CD4-positive, alpha-beta memory T cell (primary cell): ENCODE data around the gene CELSR1. TPM values are rescaled to one million over a fixed set of nuclear protein-coding genes. Genes with fewer than 3 reads are reported as not detected.
"Not testable (repeated sequence)": the region's sequence is repeated elsewhere in the genome, so short reads cannot be mapped to it uniquely, and the experiment has no call there.

ENCODE experiments used
- CTCF ChIA-PET: fragments of 350-600 bp; sonication (Branson Sonifier 250); formaldehyde crosslinking; loops from one replicate; lab custom pipeline; 2021; ENCODE audit warnings: inconsistent platforms; ENCODE audit not compliant: partially characterized antibody; lab: Charles Lee
- POLR2A ChIA-PET: fragments of 350-600 bp; sonication (Branson Sonifier 250); formaldehyde crosslinking; loops from one replicate; lab custom pipeline; 2021; ENCODE audit not compliant: partially characterized antibody; lab: Charles Lee
- DNase-seq, 5 donors: peaks; one replicate each; pipeline versions ENCODE4 v3.0.0 to v3.0.0-alpha.2; 2020 to 2022; ENCODE audit warnings: mixed read lengths in 1 of 5
- H3K27ac ChIP-seq: one replicate; pipeline ENCODE4 v1.7.0; 2013; ENCODE audit warnings: low read depth, low read length
- H3K27me3 ChIP-seq: 2 replicates; pipeline ENCODE4 v1.7.0; 2013; ENCODE audit warnings: mild to moderate bottlenecking, low read length, moderate library complexity; ENCODE audit not compliant: insufficient read depth
- H3K36me3 ChIP-seq: 2 replicates; pipeline ENCODE4 v1.7.0; 2013; ENCODE audit warnings: mild to moderate bottlenecking, low read length, moderate library complexity; ENCODE audit not compliant: insufficient read depth
- H3K4me1 ChIP-seq: 2 replicates; pipeline ENCODE4 v1.7.0; 2013; ENCODE audit warnings: mild to moderate bottlenecking, low read length, moderate library complexity; ENCODE audit not compliant: insufficient read depth
- H3K4me3 ChIP-seq, 2 donors: one replicate each; pipeline ENCODE4 v1.7.0; 2013; ENCODE audit warnings: low read length in 2 of 2, mild to moderate bottlenecking in 1 of 2
- H3K9me3 ChIP-seq, 2 donors: one replicate each; pipeline ENCODE4 v1.7.0; 2013; ENCODE audit warnings: low read length in 2 of 2, control low read depth in 1 of 2; ENCODE audit not compliant: control insufficient read depth in 1 of 2
- H3K27ac Mint-ChIP-seq, 7 donors: one replicate each; pipeline ENCODE4 v1.8.0; 2020 to 2021; ENCODE audit warnings: mixed read lengths in 7 of 7, mild to moderate bottlenecking in 6 of 7, inconsistent platforms in 3 of 7, moderate library complexity in 3 of 7
- H3K27me3 Mint-ChIP-seq, 2 donors: one replicate each; pipeline ENCODE4 v1.8.0; 2020 to 2021; ENCODE audit warnings: mixed read lengths in 2 of 2
- H3K36me3 Mint-ChIP-seq, 2 donors: one replicate each; pipeline ENCODE4 v1.8.0; 2020 to 2021; ENCODE audit warnings: mixed read lengths in 2 of 2, inconsistent platforms in 1 of 2, mild to moderate bottlenecking in 1 of 2
- H3K4me1 Mint-ChIP-seq, 4 donors: one replicate each; pipeline ENCODE4 v1.8.0; 2020 to 2021; ENCODE audit warnings: mixed read lengths in 4 of 4, mild to moderate bottlenecking in 1 of 4
- H3K4me3 Mint-ChIP-seq, 8 donors: one replicate each; pipeline ENCODE4 v1.8.0; 2020 to 2021; ENCODE audit warnings: mixed read lengths in 8 of 8, mild to moderate bottlenecking in 7 of 8, moderate library complexity in 6 of 8, inconsistent platforms in 3 of 8
- H3K9me3 Mint-ChIP-seq, 8 donors: one replicate each; pipeline ENCODE4 v1.8.0; 2020 to 2021; ENCODE audit warnings: mixed read lengths in 8 of 8, mild to moderate bottlenecking in 5 of 8, inconsistent platforms in 3 of 8, moderate library complexity in 1 of 8
- intact Hi-C: fragments of 100-400 bp; cut with micrococcal nuclease; formaldehyde crosslinking; loops from one replicate; pipeline ENCODE4 v1.15.1; 2023
- polyA plus RNA-seq, 2 donors: library from polyadenylated mRNA; unstranded; fragments of 300-500 nt; fragmentation: Illumina TruSeq; gene quantifications; one replicate each; pipeline ENCODE4 v1.2.3, GENCODE V29; 2021
- total RNA-seq, 2 experiments: library from RNA; stranded (reverse); gene quantifications; one replicate each; pipeline ENCODE4 v1.2.3, GENCODE V29; 2021

The CELSR1 gene
- total and polyA plus RNA-seq, 4 experiments from 2014 or later: 0.47 to 1.1 (median 0.81) TPM

- Mint-ChIP-seq H3K27ac (no peak overlapping the region), H3K27me3 (peaks cover 5 to 11% of the 10 kb centered on the region in 2 donors), H3K4me3 (no peak overlapping the region), H3K9me3 (peaks cover 0 to 8% (median 0%) of the 10 kb centered on the region in 8 donors), H3K4me1 (peaks cover 0 to 4% (median 2%) of the 10 kb centered on the region in 4 donors), H3K36me3 (no peaks in the 10 kb centered on the region)
- Histone ChIP-seq H3K27me3 (no peaks in the 10 kb centered on the region), H3K4me1 (no peaks in the 10 kb centered on the region), H3K9me3 (no peaks in the 10 kb centered on the region), H3K27ac (no peak overlapping the region), H3K36me3 (no peaks in the 10 kb centered on the region), H3K4me3 (no peak overlapping the region)
- DNase-seq: no peak
- intact Hi-C loops: no loop called here
- POLR2A ChIA-PET: no interaction called here
- CTCF ChIA-PET: no interaction called here
These were observed 64.2 kb downstream of the CELSR1 start for GRCh38 chr22:46473021-46473779.

DNA sequence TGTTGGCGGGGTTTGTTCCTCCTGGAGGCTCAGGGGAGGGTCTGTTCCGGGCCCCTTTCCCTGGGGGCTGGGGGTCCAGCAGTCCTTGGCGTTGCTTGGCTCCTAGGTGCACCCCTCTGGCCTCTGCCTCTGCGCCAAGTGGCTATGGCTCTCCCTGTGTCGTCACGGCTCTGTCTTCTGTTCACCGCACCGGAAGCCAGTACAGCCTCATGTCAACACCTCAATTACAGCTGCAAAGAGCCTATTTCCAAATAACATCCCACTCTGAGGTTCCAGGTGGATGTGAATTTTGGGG, 64.8 kb downstream of the CELSR1 start:
- DNase-seq: no peak
- H3K9me3 ChIP-seq: no peaks in the 10 kb centered on the region
- H3K4me3 ChIP-seq: no peak overlapping the region
- POLR2A ChIA-PET: no interaction called here
- Mint-ChIP-seq H3K4me3 (no peak overlapping the region), H3K9me3 (peaks cover 0 to 8% (median 0%) of the 10 kb centered on the region in 8 donors), H3K27me3 (peaks cover 5 to 11% of the 10 kb centered on the region in 2 donors), H3K36me3 (no peaks in the 10 kb centered on the region), H3K4me1 (peaks cover 0 to 4% (median 2%) of the 10 kb centered on the region in 4 donors), H3K27ac (no peak overlapping the region)
- H3K27me3 ChIP-seq: no peaks in the 10 kb centered on the region
- intact Hi-C loops: no loop called here
- CTCF ChIA-PET: no interaction called here
- no peaks in the 10 kb centered on the region for H3K36me3 ChIP-seq
- no peak overlapping the region for H3K27ac ChIP-seq
- no peaks in the 10 kb centered on the region for H3K4me1 ChIP-seq

DNA sequence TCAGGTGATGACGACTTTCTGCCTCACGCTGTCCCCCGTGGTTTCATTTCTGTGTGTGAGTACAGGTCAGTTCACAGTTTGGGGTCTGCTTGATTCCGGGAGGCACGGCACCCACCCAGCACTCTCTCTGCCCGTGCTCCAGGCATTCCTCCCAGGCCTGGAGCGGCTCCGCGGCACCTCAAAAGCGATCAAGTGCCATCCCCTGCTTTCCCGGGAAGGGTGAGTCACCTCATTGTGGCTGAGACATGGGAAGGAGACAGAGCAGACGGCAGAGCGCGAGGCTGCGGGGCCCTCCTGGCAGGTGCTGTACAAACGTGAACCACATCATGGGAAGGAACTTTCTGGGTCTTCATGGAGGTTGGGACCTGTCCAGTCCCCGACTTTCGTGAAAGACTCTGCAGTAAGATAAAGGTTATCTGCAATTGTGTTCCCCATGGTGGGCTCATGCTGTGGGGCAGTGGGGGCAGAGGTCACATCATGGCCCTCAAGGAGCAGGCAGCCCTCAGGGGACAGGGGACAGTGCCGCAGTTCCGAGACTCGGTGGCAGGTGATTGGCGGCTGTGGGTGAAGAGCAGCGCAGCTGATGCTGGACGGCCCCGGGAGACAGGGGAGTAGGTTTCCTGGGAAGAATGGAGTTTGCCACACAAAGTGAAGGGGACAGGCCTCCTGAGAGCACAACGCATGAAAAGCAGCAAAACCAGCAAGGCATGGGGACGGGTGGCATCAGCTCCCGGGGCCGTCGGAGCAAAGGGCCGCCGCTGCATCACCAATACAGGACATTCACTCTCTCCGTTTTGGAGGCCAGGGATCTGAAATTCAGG, 65.3 kb downstream of the CELSR1 start:
- peaks cover 0 to 4% (median 2%) of the 10 kb centered on the region in 4 donors for H3K4me1 Mint-ChIP-seq
- no peaks in the 10 kb centered on the region for H3K36me3 Mint-ChIP-seq
- intact Hi-C loops: no loop called here
- ChIA-PET POLR2A (no interaction called here), CTCF (no interaction called here)
- DNase-seq: no peak
- no peak overlapping the region for H3K27ac ChIP-seq
- no peaks in the 10 kb centered on the region for H3K4me1 ChIP-seq
- peaks cover 5 to 11% of the 10 kb centered on the region in 2 donors for H3K27me3 Mint-ChIP-seq
- H3K4me3 Mint-ChIP-seq: no peak overlapping the region
- no peaks in the 10 kb centered on the region for H3K9me3 ChIP-seq
- no peak overlapping the region for H3K27ac Mint-ChIP-seq
- H3K27me3 ChIP-seq: no peaks in the 10 kb centered on the region
- H3K4me3 ChIP-seq: no peak overlapping the region
- H3K9me3 Mint-ChIP-seq: peaks cover 0 to 8% (median 0%) of the 10 kb centered on the region in 8 donors
- H3K36me3 ChIP-seq: no peaks in the 10 kb centered on the region

DNA sequence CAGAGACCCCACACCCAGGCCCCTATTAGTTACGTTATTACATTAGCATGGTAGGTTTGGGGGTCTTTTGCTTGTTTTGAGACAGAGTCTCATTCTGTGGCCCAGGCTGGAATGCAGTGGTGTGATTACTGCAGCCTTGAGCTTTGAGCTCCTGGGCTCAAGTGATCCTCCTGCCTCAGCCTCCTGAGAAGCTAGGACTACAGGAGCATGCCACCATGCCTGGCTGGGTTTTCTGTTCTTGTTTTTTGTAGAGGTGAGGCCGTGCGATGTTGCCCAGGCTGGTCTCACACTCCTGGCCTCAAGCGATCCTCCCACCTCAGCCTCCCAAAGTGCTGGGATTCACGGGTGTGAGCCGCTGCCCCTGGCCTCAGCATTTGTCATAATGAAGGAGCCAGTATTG, 66.1 kb downstream of the CELSR1 start:
- intact Hi-C loops, POLR2A ChIA-PET, H3K4me3 Mint-ChIP-seq: not testable (repeated sequence)

GRCh38 chr22:46469711-46470110, 67.7 kb downstream of the CELSR1 start:
- H3K27me3 ChIP-seq: no peaks in the 10 kb centered on the region
- POLR2A ChIA-PET: no interaction called here
- intact Hi-C loops: no loop called here
- no peaks in the 10 kb centered on the region for H3K36me3 ChIP-seq
- no peaks in the 10 kb centered on the region for H3K9me3 ChIP-seq
- no peak overlapping the region for H3K4me3 ChIP-seq
- H3K36me3 Mint-ChIP-seq: no peaks in the 10 kb centered on the region
- H3K4me3 Mint-ChIP-seq: no peak overlapping the region
- H3K27me3 Mint-ChIP-seq: no peaks in the 10 kb centered on the region
- H3K9me3 Mint-ChIP-seq: no peaks in the 10 kb centered on the region
- no peaks in the 10 kb centered on the region for H3K4me1 Mint-ChIP-seq
- CTCF ChIA-PET: no interaction called here
- H3K27ac ChIP-seq: no peak overlapping the region
- no peaks in the 10 kb centered on the region for H3K4me1 ChIP-seq
- no peak for DNase-seq
- no peak overlapping the region for H3K27ac Mint-ChIP-seq

More for the DNA sequence above, 66.1 kb downstream of the CELSR1 start:
- H3K27me3 Mint-ChIP-seq, H3K36me3 Mint-ChIP-seq, H3K27ac ChIP-seq, H3K9me3 Mint-ChIP-seq, H3K27me3 ChIP-seq, DNase-seq, CTCF ChIA-PET, H3K4me1 ChIP-seq, H3K36me3 ChIP-seq, H3K4me3 ChIP-seq, H3K4me1 Mint-ChIP-seq, H3K27ac Mint-ChIP-seq, H3K9me3 ChIP-seq: not testable (repeated sequence)

DNA sequence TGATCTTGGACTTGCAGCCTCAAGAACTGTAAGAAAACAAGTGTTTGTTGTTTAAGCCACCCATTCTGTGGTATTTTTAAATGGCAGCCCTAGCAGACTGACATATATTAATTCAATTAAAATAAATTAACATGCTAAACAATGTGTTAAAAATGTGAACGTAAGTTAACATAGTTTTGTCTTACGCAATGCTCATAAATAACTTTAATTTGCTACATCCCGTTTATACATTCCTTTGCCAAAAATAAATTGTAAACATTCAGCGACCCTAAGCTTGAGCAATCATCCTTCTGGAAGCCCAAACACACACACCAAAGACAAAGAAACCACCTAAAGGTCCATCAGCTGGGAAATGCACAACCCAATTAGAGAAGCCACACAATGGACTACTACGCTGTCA, 70.4 kb downstream of the CELSR1 start:
- Mint-ChIP-seq H3K9me3 (no peaks in the 10 kb centered on the region), H3K4me1 (no peaks in the 10 kb centered on the region), H3K27ac (no peak overlapping the region), H3K4me3 (no peak overlapping the region), H3K27me3 (no peaks in the 10 kb centered on the region), H3K36me3 (no peaks in the 10 kb centered on the region)
- Histone ChIP-seq H3K4me1 (no peaks in the 10 kb centered on the region), H3K9me3 (no peaks in the 10 kb centered on the region), H3K27me3 (no peaks in the 10 kb centered on the region), H3K36me3 (no peaks in the 10 kb centered on the region), H3K27ac (no peak overlapping the region), H3K4me3 (no peak overlapping the region)
- DNase-seq: no peak
- ChIA-PET CTCF (no interaction called here), POLR2A (no interaction called here)
- intact Hi-C loops: no loop called here

- DNase-seq: no peak
- CTCF ChIA-PET: no interaction called here
- POLR2A ChIA-PET: no interaction called here
- Mint-ChIP-seq H3K27me3 (peaks cover 0 to 2% of the 10 kb centered on the region in 2 donors), H3K9me3 (no peaks in the 10 kb centered on the region), H3K27ac (no peak overlapping the region), H3K36me3 (no peaks in the 10 kb centered on the region), H3K4me1 (no peaks in the 10 kb centered on the region), H3K4me3 (no peak overlapping the region)
- H3K36me3 ChIP-seq: no peaks in the 10 kb centered on the region
- H3K27ac ChIP-seq: no peak overlapping the region
- no peaks in the 10 kb centered on the region for H3K27me3 ChIP-seq
- intact Hi-C loops: no loop called here
- H3K9me3 ChIP-seq: no peaks in the 10 kb centered on the region
- H3K4me3 ChIP-seq: no peak overlapping the region
- H3K4me1 ChIP-seq: no peaks in the 10 kb centered on the region
These were observed 71.2 kb downstream of the CELSR1 start for GRCh38 chr22:46466255-46466676.
